SK-N-SH treated with all-trans-retinoic acid at 6 μM for 48 hours (cell line): ENCODE results near the gene ALKAL2.

Experiments
- ARNTL ChIP-seq: fragments of 450-650 bp; formaldehyde crosslinking; IDR thresholded peaks from 2 replicates; pipeline ENCODE4 v1.5.0; 2020; ENCODE audit warnings: low read depth, mild to moderate bottlenecking, moderate library complexity, borderline replicate concordance
- CSDC2 ChIP-seq: fragments of 250-450 bp; sonication (Bioruptor Pico); IDR thresholded peaks from 2 replicates; pipeline ENCODE4 v1.5.0; 2020; ENCODE audit warnings: mild to moderate bottlenecking, moderate library complexity
- GLIS3 ChIP-seq: fragments of 250-450 bp; sonication (Bioruptor Pico); IDR thresholded peaks from 2 replicates; pipeline ENCODE4 v1.5.0; 2020; ENCODE audit warnings: mild to moderate bottlenecking, moderate library complexity
- ISL1 ChIP-seq: fragments of 250-450 bp; sonication (Bioruptor Pico); IDR thresholded peaks from 2 replicates; pipeline ENCODE4 v2.1.2; 2022; ENCODE audit warnings: mild to moderate bottlenecking, moderate library complexity
- TOX ChIP-seq: fragments of 250-450 bp; sonication (Bioruptor Pico); IDR thresholded peaks from 2 replicates; pipeline ENCODE4 v1.8.0; 2021; ENCODE audit warnings: mild to moderate bottlenecking, moderate library complexity, borderline replicate concordance
- ZC3H10 ChIP-seq: fragments of 250-450 bp; sonication (Bioruptor Pico); IDR thresholded peaks from 2 replicates; pipeline ENCODE4 v1.5.1; 2021; ENCODE audit warnings: mild to moderate bottlenecking, moderate library complexity
- ZFP3 ChIP-seq: fragments of 250-450 bp; sonication (Bioruptor Pico); IDR thresholded peaks from 2 replicates; pipeline ENCODE4 v1.5.0; 2020; ENCODE audit warnings: mild to moderate bottlenecking, moderate library complexity
- ZFP30 ChIP-seq: fragments of 450-650 bp; formaldehyde crosslinking; IDR thresholded peaks from 2 replicates; pipeline ENCODE4 v1.5.0; 2022; ENCODE audit warnings: mild to moderate bottlenecking, moderate library complexity
- ZNF70 ChIP-seq: fragments of 450-650 bp; formaldehyde crosslinking; IDR thresholded peaks from 2 replicates; pipeline ENCODE4 v1.5.0; 2020; ENCODE audit warnings: mild to moderate bottlenecking, moderate library complexity
- ZNF8 ChIP-seq: fragments of 450-650 bp; formaldehyde crosslinking; IDR thresholded peaks from 2 replicates; pipeline ENCODE4 v1.5.0; 2020; ENCODE audit warnings: mild to moderate bottlenecking, moderate library complexity
- TF ChIP-seq, protein P1 (sequence below): fragments of 250-450 bp; sonication (Bioruptor Pico); IDR thresholded peaks from 2 replicates; pipeline ENCODE4 v1.8.0; 2021; ENCODE audit warnings: low read depth, mild to moderate bottlenecking, moderate library complexity, borderline replicate concordance
- TF ChIP-seq, protein P2 (sequence below): fragments of 250-450 bp; sonication (Bioruptor Pico); IDR thresholded peaks from 2 replicates; pipeline ENCODE4 v1.8.0; 2020; ENCODE audit warnings: mild to moderate bottlenecking, moderate library complexity, borderline replicate concordance
- TF ChIP-seq, protein P3 (sequence below): fragments of 250-450 bp; sonication (Bioruptor Pico); IDR thresholded peaks from 2 replicates; pipeline ENCODE4 v1.5.1; 2020; ENCODE audit warnings: low read depth, mild to moderate bottlenecking, moderate library complexity
- TF ChIP-seq, protein P4 (sequence below): fragments of 250-450 bp; sonication (Bioruptor Pico); IDR thresholded peaks from 2 replicates; pipeline ENCODE4 v1.5.1; 2021; ENCODE audit warnings: mild to moderate bottlenecking, moderate library complexity

DNA sequence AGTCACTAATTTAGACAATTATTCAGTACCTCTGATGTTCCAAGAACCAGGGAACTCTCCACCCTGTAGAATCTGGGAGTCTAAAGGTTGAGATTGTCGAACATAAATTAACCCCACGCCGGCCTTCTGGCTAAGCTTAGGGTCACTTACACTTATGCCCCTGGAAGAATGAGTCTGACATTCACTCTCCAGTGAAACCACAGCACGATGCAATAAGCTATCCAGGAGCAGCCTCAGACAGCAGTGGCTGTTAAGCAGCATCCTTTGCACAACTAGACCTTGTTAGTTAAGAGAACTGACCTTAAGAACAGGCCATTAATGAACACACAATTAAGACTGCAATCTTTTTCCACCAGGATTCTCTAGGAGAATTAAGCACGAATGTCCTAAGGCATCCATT, 49.0 kb downstream of the ALKAL2 start:
- TF ChIP-seq ZFP30 (CRISPR knock-in tag), result no peak
- no peak for TF ChIP-seq ZFP3
- TF ChIP-seq, protein P1, sequence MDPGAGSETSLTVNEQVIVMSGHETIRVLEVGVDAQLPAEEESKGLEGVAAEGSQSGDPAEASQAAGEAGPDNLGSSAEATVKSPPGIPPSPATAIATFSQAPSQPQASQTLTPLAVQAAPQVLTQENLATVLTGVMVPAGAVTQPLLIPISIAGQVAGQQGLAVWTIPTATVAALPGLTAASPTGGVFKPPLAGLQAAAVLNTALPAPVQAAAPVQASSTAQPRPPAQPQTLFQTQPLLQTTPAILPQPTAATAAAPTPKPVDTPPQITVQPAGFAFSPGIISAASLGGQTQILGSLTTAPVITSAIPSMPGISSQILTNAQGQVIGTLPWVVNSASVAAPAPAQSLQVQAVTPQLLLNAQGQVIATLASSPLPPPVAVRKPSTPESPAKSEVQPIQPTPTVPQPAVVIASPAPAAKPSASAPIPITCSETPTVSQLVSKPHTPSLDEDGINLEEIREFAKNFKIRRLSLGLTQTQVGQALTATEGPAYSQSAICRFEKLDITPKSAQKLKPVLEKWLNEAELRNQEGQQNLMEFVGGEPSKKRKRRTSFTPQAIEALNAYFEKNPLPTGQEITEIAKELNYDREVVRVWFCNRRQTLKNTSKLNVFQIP, result no peak
- no peak for TF ChIP-seq GLIS3
- TF ChIP-seq, protein P2, sequence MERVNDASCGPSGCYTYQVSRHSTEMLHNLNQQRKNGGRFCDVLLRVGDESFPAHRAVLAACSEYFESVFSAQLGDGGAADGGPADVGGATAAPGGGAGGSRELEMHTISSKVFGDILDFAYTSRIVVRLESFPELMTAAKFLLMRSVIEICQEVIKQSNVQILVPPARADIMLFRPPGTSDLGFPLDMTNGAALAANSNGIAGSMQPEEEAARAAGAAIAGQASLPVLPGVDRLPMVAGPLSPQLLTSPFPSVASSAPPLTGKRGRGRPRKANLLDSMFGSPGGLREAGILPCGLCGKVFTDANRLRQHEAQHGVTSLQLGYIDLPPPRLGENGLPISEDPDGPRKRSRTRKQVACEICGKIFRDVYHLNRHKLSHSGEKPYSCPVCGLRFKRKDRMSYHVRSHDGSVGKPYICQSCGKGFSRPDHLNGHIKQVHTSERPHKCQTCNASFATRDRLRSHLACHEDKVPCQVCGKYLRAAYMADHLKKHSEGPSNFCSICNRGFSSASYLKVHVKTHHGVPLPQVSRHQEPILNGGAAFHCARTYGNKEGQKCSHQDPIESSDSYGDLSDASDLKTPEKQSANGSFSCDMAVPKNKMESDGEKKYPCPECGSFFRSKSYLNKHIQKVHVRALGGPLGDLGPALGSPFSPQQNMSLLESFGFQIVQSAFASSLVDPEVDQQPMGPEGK (CRISPR knock-in tag), result no peak
- TF ChIP-seq ZC3H10 (CRISPR knock-in tag), result no peak
- no peak for TF ChIP-seq ISL1 (CRISPR knock-in tag)
- TF ChIP-seq TOX, result no peak
- TF ChIP-seq ARNTL (CRISPR knock-in tag), result no peak
- TF ChIP-seq, protein P3, sequence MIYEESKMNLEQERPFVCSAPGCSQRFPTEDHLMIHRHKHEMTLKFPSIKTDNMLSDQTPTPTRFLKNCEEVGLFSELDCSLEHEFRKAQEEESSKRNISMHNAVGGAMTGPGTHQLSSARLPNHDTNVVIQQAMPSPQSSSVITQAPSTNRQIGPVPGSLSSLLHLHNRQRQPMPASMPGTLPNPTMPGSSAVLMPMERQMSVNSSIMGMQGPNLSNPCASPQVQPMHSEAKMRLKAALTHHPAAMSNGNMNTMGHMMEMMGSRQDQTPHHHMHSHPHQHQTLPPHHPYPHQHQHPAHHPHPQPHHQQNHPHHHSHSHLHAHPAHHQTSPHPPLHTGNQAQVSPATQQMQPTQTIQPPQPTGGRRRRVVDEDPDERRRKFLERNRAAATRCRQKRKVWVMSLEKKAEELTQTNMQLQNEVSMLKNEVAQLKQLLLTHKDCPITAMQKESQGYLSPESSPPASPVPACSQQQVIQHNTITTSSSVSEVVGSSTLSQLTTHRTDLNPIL, result no peak
- TF ChIP-seq, protein P4, sequence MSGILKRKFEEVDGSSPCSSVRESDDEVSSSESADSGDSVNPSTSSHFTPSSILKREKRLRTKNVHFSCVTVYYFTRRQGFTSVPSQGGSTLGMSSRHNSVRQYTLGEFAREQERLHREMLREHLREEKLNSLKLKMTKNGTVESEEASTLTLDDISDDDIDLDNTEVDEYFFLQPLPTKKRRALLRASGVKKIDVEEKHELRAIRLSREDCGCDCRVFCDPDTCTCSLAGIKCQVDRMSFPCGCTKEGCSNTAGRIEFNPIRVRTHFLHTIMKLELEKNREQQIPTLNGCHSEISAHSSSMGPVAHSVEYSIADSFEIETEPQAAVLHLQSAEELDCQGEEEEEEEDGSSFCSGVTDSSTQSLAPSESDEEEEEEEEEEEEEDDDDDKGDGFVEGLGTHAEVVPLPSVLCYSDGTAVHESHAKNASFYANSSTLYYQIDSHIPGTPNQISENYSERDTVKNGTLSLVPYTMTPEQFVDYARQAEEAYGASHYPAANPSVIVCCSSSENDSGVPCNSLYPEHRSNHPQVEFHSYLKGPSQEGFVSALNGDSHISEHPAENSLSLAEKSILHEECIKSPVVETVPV, result no peak
- TF ChIP-seq ZNF70 (CRISPR knock-in tag), result no peak
- TF ChIP-seq CSDC2 (CRISPR knock-in tag), result no peak
- TF ChIP-seq ZNF8 (CRISPR knock-in tag), result no peak
